Measurements from ENCODE around the gene RANBP2.
"Not testable (repeated sequence)": the region's sequence is repeated elsewhere in the genome, so short reads cannot be mapped to it uniquely, and the experiment has no call there.

The RANBP2 gene

GRCh38 chr2:108719149-108720044, at the start of gene RANBP2:
RANBP2 (plus strand) TSS chr2:108719482; CDS start chr2:108719607, 125 bp downstream.
- peak; percentile 68 for DNase-seq

- not testable (repeated sequence) for DNase-seq
These were observed 49.0 kb upstream of the RANBP2 start for GRCh38 chr2:108670282-108670681.

- DNase-seq: not testable (repeated sequence)
These were observed 47.0 kb upstream of the RANBP2 start for GRCh38 chr2:108672200-108672805.

- not testable (repeated sequence) for DNase-seq
These were observed 42.8 kb upstream of the RANBP2 start for GRCh38 chr2:108676522-108676921.

GRCh38 chr2:108677239-108677744, 42.0 kb upstream of the RANBP2 start:
- not testable (repeated sequence) for DNase-seq

GRCh38 chr2:108678198-108678651, 41.1 kb upstream of the RANBP2 start:
- DNase-seq: not testable (repeated sequence)

- DNase-seq: not testable (repeated sequence)
These were observed 38.5 kb upstream of the RANBP2 start for GRCh38 chr2:108680805-108681204.

- not testable (repeated sequence) for DNase-seq
These were observed 30.2 kb upstream of the RANBP2 start for GRCh38 chr2:108688818-108689756.

- DNase-seq: not testable (repeated sequence)
These were observed 29.3 kb upstream of the RANBP2 start for GRCh38 chr2:108690001-108690400.

- no peak for DNase-seq
These were observed 27.8 kb upstream of the RANBP2 start for GRCh38 chr2:108691447-108691846.

GRCh38 chr2:108701208-108701607, 18.1 kb upstream of the RANBP2 start:
- DNase-seq: no peak

- no peak for DNase-seq
These were observed 17.5 kb upstream of the RANBP2 start for GRCh38 chr2:108701806-108702205.

GRCh38 chr2:108704871-108705270, 14.4 kb upstream of the RANBP2 start:
- DNase-seq: no peak

- DNase-seq: no peak
These were observed 12.0 kb upstream of the RANBP2 start for GRCh38 chr2:108707300-108707699.

- DNase-seq: not testable (repeated sequence)
These were observed 2.3 kb upstream of the RANBP2 start for GRCh38 chr2:108716971-108717370.

GRCh38 chr2:108726048-108726447, 6.8 kb downstream of the RANBP2 start:
- not testable (repeated sequence) for DNase-seq

- DNase-seq: not testable (repeated sequence)
These were observed 15.4 kb downstream of the RANBP2 start for GRCh38 chr2:108734656-108735055.

GRCh38 chr2:108757973-108758372, 38.7 kb downstream of the RANBP2 start:
- DNase-seq: not testable (repeated sequence)

- not testable (repeated sequence) for DNase-seq
These were observed 43.3 kb downstream of the RANBP2 start for GRCh38 chr2:108762618-108763017.

GRCh38 chr2:108766671-108767070, 47.4 kb downstream of the RANBP2 start:
- DNase-seq: not testable (repeated sequence)

GRCh38 chr2:108767859-108768258, 48.6 kb downstream of the RANBP2 start:
- not testable (repeated sequence) for DNase-seq

GRCh38 chr2:108776475-108776874, 57.2 kb downstream of the RANBP2 start:
- DNase-seq: no peak

Data from NCI-H524 treated with DMSO at 0.1 percent for 48 hours (cell line).